GM18511 (cell line): ENCODE measurements around the gene GRIK2.
"Not testable (repeated sequence)": the region's sequence is repeated elsewhere in the genome, so short reads cannot be mapped to it uniquely, and the experiment has no call there.

Source experiments
- ATAC-seq: cut with Tn5 transposase; IDR thresholded peaks from one replicate; pipeline ENCODE4 v1.9.1; 2021; ENCODE audit warnings: mild to moderate bottlenecking, moderate library complexity; ENCODE audit not compliant: unreplicated experiment

GRIK2 gene

GRCh38 chr6:101393251-101393828 is at the start of gene GRIK2:
TSS of gene GRIK2 (plus strand) at chr6:101393708.
- ATAC-seq, result no peak

DNA sequence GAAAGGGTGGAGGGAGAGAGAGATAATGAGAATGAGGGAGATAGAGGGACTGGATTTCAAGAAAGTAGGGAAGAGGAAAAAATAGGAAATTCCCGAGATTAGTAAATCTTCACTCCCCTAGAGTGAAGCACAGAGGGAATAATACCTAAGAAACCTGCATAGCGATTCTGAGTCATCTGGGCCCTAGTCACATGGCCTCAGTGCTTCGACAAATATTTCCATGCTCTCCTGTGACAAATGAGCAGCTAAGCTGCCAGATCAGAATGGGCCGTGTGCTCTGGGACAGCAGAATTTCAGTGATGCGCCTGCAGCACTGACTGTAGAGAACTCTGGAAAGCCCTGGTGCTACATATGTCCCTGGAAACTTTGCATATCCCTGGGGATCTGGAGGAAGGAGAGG is 48.6 kb upstream of the GRIK2 start:
- no peak for ATAC-seq

DNA sequence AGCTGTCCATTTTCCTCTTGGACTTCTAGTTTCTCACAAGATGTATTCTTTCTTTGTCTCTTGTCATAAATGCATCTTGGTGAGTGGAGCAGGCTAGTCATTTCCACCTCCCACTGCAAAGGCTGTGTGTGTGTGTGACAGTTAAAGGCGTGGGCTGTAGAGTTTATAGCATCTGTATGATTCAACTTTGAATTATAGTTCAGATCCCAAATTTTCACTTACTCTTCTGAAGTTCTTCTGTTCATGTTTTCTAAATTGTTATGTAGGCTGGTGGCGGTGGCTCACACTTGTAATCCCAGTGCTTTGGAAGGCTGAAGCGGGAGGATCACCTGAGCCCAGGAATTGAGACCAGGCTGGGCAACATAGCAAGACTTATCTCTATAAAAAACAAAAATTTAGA is 44.7 kb upstream of the GRIK2 start:
- no peak for ATAC-seq

- not testable (repeated sequence) for ATAC-seq
These were observed 42.9 kb upstream of the GRIK2 start for GRCh38 chr6:101350631-101351030.

DNA sequence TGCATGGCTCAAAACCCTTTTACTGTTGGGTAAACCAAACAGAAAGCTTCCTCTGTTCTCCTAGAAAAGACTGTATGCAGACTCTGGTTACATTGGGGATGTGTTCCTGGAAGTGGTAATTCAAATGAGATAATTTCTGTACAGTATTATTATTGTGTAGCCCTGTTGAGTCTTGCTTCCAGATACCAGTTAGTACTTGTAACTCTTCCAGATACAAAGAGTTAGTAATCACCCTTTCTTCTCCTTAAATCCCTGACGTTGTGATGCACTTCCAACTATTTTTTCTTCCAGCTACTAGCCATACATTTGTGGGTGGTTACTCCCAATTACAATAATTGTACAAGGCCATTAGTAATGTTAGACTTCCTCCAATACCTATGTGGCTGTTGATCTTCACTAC is 42.3 kb upstream of the GRIK2 start:
- no peak for ATAC-seq

DNA sequence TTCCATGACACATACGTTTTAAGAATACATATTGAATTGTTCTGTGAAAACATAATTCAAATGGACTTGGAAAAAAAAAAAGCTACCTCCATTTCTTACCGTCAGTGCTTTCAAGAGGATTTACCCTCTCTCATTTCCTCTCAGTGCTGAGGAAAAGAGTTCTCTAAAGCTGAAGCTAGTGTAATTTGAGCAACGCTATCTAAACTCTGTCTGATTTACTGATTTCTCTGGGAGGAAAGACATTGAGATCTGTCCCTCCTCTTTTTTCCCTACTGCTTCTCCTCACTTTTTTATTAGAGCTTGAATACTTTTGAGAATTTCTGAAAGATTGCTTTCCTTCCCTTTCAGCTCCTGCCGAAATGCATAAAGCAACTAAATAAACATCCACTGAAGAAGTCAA is 41.2 kb upstream of the GRIK2 start:
- ATAC-seq, result no peak

GRCh38 chr6:101365181-101365580 is 28.3 kb upstream of the GRIK2 start:
- no peak for ATAC-seq

GRCh38 chr6:101379926-101380325 is 13.6 kb upstream of the GRIK2 start:
- no peak for ATAC-seq

DNA sequence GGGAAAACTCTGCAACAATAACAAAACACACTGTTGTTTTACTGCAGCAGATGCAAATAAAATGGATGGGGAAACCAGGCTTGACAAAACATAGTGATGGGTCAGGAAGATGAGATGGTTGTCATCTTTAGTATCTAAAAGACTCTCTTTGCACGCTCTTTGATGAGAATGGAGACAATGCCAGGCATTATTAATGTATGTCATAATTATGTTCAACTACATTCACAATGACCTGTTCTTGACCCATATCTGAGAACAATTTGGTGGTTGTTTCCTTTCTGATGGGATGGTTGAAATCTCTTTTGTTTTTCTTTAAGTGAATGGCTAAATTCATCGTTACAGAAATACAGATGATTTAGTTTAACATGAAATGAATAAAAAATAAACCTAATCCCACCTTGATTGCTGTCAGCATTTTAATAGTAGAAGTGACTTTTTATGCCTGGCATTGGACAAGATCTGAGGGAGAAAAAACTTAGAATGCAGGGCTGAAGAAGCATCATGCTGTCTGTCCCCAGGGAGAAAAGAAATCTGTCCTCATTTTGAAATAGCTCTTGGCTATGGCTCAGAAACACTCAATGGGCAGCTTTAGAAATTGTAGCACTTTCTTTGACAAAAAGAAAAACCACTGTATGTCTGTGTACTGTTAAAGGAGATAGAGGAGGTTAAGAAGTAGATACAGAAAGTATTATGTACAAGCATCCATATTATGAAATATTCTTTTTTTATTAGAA is 12.4 kb upstream of the GRIK2 start:
- no peak for ATAC-seq

GRCh38 chr6:101383747-101384146 is 9.8 kb upstream of the GRIK2 start:
- ATAC-seq, result not testable (repeated sequence)

GRCh38 chr6:101386982-101387381 is 6.5 kb upstream of the GRIK2 start:
- ATAC-seq, result no peak

- no peak for ATAC-seq
These were observed 1.5 kb upstream of the GRIK2 start for GRCh38 chr6:101391772-101392585.

DNA sequence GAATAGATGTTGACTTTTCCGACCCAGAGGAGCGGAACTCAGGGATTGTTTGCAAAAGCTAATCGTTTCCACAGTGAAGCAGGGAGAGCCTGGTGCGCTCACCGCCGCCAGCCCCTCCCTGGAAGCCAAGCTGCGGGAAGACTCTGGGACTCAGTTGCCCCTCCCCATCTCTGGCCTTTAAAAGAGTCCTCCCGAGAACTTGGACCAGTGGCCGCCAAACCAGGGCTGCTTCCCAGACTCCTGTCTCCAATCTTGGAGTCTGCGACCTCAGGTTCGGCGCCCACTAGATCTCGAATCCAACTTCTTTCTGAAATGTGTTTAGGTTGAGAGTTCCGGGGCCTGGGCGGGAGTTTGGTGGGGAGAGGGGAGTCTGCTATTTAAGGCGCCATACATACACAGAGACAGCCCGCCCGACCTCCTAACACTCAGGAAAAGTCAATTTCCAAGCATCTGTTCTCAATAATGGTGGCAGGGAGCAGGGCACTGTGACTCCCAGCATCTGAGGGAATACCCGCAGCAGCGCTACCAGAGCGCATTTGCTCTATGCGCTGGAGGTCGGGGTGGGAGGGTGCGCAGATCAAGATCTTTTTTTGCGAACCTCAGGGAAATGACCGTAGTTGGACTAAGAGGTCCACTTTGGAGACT is 800 bp upstream of the GRIK2 start:
- no peak for ATAC-seq

DNA sequence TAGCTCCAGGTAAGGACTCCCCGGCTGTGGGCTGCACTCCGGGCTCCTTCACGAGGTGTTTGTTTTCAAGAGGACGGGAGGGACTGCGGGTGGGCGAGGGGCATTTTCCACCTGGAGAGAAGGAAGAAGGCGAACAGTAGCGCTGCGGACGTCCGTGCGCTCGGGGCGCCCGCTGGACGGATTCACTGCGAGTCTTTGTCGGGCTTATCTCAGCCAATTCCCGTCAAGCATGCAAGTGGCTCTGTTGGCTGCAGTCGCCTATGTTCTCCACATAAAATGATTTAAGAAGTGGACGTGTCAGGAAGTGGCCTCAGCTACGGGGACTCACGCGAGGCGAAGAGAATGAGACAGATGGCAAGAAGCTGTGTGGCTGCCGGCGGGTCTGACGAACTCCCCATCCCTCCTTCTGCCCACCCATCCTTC is 332 bp downstream of the GRIK2 start:
- ATAC-seq, result no peak

DNA sequence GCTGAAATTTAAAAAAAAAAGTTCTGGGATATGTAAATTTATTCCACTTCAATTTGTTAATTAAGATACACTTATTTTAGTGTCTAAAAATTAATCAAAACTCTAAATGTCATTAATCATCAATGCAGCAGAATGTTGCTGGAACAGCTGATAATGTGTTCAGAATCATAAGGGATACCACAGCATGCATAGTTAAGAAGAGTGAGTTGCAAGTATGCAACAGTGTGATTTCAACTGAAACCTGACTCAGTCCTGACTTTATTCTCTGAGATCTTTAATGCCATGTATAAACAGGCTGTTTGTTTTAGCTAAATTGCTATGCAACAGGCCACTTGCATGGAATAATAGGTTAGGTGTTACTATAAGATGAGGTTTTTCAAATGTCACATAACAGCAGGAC is 1.4 kb downstream of the GRIK2 start:
- no peak for ATAC-seq

GRCh38 chr6:101395345-101395744 is 1.8 kb downstream of the GRIK2 start:
- ATAC-seq, result no peak

GRCh38 chr6:101396548-101397173 is 3.2 kb downstream of the GRIK2 start:
- no peak for ATAC-seq

DNA sequence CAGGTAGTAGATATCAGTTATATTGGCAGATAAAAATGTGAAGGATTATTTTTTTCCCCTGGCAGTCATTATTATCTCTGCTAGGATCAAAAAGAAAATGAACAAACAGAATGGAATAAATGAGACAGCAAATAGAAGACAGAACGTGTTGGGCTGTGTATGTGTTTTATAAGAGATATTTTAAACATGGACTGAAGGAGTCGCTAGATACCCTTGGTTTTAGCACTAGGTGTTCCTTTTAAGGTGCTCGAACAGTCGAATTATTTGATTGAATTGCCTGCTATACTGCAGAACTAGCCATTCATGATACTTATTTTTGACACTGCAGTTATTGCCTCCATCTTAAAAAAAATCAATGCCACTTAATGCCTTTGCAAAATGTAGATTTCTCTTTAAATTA is 3.7 kb downstream of the GRIK2 start:
- ATAC-seq, result no peak

DNA sequence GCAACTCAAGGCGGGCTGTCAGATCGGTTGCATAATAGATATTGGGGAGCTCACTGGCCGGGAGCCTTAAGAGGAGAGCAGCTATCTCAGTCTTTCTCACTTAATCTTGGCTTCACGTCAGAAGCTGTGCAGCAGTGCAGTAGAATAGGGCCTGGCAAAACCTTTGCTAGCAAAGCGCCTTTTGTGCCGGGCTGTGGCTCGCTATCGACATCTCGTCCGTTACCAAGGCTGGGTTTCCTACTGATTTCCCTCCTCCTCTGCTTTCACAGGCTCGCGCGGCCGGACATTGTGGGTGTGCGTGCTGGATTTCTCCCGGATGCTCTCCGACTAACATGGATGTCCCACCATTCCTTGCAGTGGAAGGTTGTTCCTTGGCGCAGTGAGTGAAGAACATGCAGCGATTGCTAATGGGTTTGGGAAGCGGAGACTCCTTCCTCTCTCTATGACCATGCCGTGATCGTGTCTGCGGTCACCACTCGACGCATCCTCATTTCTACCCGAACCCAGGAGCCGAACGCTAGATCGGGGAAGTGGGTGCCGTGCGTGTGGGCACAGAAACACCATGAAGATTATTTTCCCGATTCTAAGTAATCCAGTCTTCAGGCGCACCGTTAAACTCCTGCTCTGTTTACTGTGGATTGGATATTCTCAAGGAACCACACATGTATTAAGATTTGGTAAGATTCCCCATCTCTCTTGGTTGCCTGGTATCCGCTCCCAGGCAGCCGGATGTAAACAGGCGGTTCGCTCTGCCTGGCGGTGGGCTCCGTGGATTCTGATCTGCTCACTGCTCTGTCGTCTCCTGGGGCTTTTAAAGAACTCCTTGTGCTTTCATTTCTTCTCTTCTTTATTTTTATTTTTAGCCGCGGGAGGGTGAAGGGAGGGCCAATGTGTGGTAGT is 5.5 kb downstream of the GRIK2 start:
- no peak for ATAC-seq

DNA sequence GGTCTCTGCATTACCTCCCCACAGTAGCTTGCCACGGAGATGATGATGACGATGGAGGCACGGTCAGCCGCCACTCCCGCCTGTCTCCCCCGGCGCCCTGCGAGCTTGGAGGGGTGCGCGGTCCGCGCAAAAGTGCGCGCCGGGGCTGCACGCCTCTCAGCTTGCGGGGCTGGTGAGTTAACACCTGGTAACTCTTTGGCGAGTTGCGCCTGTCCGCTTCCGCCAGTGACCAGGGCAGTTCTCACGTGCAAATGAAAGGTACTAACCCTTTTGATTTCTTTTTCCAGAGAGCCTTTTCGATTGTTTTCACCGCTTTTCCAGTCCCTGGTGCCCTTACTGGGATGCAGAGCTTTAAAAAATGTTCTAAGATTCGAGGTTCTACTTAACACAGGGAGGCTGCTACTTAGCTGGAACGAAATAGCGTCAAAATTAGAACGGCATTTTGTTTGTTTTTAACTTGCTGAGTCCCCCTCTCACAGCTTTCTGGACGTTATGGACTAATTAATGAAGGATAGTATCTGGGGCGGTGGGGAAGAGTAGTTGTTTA is 6.2 kb downstream of the GRIK2 start:
- ATAC-seq, result no peak
